ENCODE results near the gene JMY. TPM values are rescaled to one million over a fixed set of nuclear protein-coding genes. Genes with fewer than 3 reads are reported as not detected.

Gene JMY
- total RNA-seq, 1 donor from 2014 or later = 19.5 TPM

- no peak for DNase-seq (ENCODE audit: extremely low spot score, unreplicated experiment)
- no peak overlapping the region for H3K27ac Mint-ChIP-seq (ENCODE audit: unreplicated experiment)
- peaks cover 11% of the 10 kb centered on the region for H3K4me1 Mint-ChIP-seq (ENCODE audit: unreplicated experiment)
- H3K4me3 Mint-ChIP-seq (ENCODE audit: unreplicated experiment) = no peak overlapping the region
- TF ChIP-seq CTCF (IDR thresholded peaks at IDR 0.05) = no peak
- no peaks in the 10 kb centered on the region for H3K9me3 Mint-ChIP-seq (ENCODE audit: unreplicated experiment)
- H3K27me3 Mint-ChIP-seq (ENCODE audit: unreplicated experiment) = no peaks in the 10 kb centered on the region
- H3K36me3 Mint-ChIP-seq (ENCODE audit: unreplicated experiment) = no peaks in the 10 kb centered on the region
Measured at GRCh38 chr5:79349881-79350280, 114.0 kb downstream of the JMY start.

DNA sequence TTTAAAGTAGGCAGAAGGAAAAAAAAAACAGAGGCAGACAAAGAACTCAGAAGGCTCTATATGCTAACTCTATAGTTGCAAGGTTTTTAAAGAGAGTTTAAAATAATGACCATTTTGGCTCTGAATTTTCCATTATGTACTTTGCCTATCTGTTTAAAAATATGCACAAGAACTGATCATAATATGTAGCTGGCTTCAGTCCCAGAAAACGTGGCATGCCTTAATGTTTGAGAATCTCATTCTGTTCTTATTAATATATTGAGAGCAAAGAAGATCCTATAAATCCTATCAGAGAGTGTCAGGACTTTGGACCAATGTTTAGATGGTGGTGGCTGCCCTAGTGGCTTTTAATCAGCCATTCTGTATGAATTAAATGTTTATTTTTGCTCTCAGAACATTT, 121.5 kb downstream of the JMY start:
- Mint-ChIP-seq H3K27me3 (ENCODE audit: unreplicated experiment) (no peaks in the 10 kb centered on the region), H3K9me3 (ENCODE audit: unreplicated experiment) (no peaks in the 10 kb centered on the region), H3K36me3 (ENCODE audit: unreplicated experiment) (no peaks in the 10 kb centered on the region), H3K27ac (ENCODE audit: unreplicated experiment) (no peak overlapping the region), H3K4me3 (ENCODE audit: unreplicated experiment) (no peak overlapping the region), H3K4me1 (ENCODE audit: unreplicated experiment) (peaks cover 13% of the 10 kb centered on the region)
- TF ChIP-seq CTCF (IDR thresholded peaks at IDR 0.05) = no peak
- no peak for DNase-seq (ENCODE audit: extremely low spot score, unreplicated experiment)

Other genes starting within 250 kb of the JMY start
- 1.1 and 2.4 TPM in 2 replicates for gene DMGDH, start 166.5 kb upstream of the JMY start, total RNA-seq
- gene BHMT2, start 166.4 kb upstream of the JMY start, total RNA-seq = not detected in 2 replicates
- gene BHMT, start 124.3 kb upstream of the JMY start, total RNA-seq = not detected in 2 replicates